MCF 10A (cell line): Measurements from ENCODE around the gene MAML2. TPM values are rescaled to one million over a fixed set of nuclear protein-coding genes. Genes with fewer than 3 reads are reported as not detected.

Source experiments
- BruUV-seq: library from RNA; stranded (reverse); fragments of 400-500 nt; replicated peaks from 2 replicates; lab custom pipeline; 2021; lab: Mats Ljungman, UMichigan
- CTCF ChIA-PET: fragments of 300-600 bp; sonication (Branson Sonifier 250); formaldehyde crosslinking; extraction: SDS; loops from one replicate; lab custom pipeline; 2021; ENCODE audit warnings: antibody characterized with exemption, inconsistent platforms; lab: Yijun Ruan, JAX
- POLR2A ChIA-PET: fragments of 300-600, 350-650 bp; sonication (Branson Sonifier 250); formaldehyde crosslinking; extraction: SDS; loops from one replicate; lab custom pipeline; 2020; ENCODE audit warnings: antibody characterized with exemption, inconsistent platforms; lab: Yijun Ruan, JAX
- DNase-seq: peaks from one replicate; pipeline ENCODE4 v3.0.0-alpha.2; 2018; ENCODE audit not compliant: unreplicated experiment
- H3K27ac Mint-ChIP-seq: one replicate; pipeline ENCODE4 v1.8.0; 2022; ENCODE audit warnings: mild to moderate bottlenecking, low read depth, mixed read lengths; ENCODE audit not compliant: unreplicated experiment
- H3K27me3 Mint-ChIP-seq: one replicate; pipeline ENCODE4 v1.8.0; 2022; ENCODE audit warnings: mixed read lengths; ENCODE audit not compliant: insufficient read depth, unreplicated experiment
- H3K36me3 Mint-ChIP-seq: one replicate; pipeline ENCODE4 v1.8.0; 2022; ENCODE audit warnings: mild to moderate bottlenecking, moderate library complexity, mixed read lengths; ENCODE audit not compliant: insufficient read depth, unreplicated experiment
- H3K4me1 Mint-ChIP-seq: one replicate; pipeline ENCODE4 v1.8.0; 2022; ENCODE audit warnings: mixed read lengths; ENCODE audit not compliant: insufficient read depth, unreplicated experiment
- H3K4me3 Mint-ChIP-seq: one replicate; pipeline ENCODE4 v1.8.0; 2022; ENCODE audit warnings: mild to moderate bottlenecking, moderate library complexity, mixed read lengths; ENCODE audit not compliant: unreplicated experiment
- H3K9me3 Mint-ChIP-seq: one replicate; pipeline ENCODE4 v1.8.0; 2022; ENCODE audit warnings: mixed read lengths; ENCODE audit not compliant: unreplicated experiment
- intact Hi-C: fragments of 100-400 bp; cut with micrococcal nuclease; formaldehyde crosslinking; loops from 2 replicates; pipeline ENCODE4 v1.14.1; 2022
- total RNA-seq: library from RNA; stranded (reverse); gene quantifications from 2 replicates; pipeline ENCODE4 v1.2.3, GENCODE V29; 2022
- TF ChIP-seq, protein P1 (sequence below): fragments of 200-600 bp; IDR thresholded peaks from one replicate; pipeline ENCODE4 v1.8.0; 2022; ENCODE audit warnings: antibody characterized with exemption, mild to moderate bottlenecking; ENCODE audit not compliant: unreplicated experiment

Gene MAML2
- total RNA-seq, 1 experiment from 2014 or later: 8.6 TPM

DNA sequence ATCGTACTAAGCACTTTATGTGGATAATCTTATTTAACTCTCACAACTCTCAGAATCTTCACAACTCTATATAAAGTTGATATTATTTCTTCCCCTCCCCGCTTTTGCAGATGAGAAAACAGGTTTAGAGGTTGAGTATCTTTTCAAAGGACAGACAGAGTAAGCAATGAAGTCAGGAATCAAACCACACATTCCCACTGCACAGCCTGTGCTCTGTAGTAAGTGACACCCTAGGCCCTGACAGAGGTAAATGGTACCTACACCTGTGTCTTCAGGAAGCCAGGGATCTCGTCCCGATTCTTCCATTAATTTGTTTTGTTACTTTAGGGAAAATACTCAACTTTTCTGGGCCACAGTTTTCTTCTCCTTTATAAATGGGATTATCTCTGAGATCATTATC lies 246.6 kb downstream of the MAML2 start:
- no peak overlapping the region for H3K27ac Mint-ChIP-seq
- H3K4me1 Mint-ChIP-seq: peaks cover 17% of the 10 kb centered on the region
- CTCF ChIA-PET: no interaction called here

DNA sequence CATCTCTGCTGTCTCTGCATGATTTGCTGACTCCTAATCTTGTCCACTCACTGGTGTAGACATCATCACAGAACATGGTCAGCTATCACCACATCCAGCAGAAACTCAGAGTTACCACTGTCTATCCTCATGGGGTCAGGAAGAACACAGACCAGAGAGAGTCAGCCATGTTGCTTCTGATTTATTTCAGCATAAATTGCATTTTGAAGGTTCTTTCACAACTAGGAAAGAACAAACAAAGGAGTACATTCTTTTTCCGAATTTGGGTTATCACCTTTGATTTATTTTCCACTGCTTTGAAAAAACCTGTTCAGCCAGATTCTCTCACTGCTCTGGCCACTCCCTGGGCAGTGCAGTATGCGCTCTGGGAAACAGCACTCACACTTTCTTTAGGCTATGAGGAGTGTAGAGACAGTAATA lies 247.1 kb downstream of the MAML2 start:
- Mint-ChIP-seq H3K4me3 (no peak overlapping the region), H3K27ac (no peak overlapping the region), H3K4me1 (peaks cover 17% of the 10 kb centered on the region), H3K9me3 (no peaks in the 10 kb centered on the region), H3K27me3 (no peaks in the 10 kb centered on the region), H3K36me3 (peaks cover 16% of the 10 kb centered on the region)
- intact Hi-C loops: no loop called here
- TF ChIP-seq, protein P1, sequence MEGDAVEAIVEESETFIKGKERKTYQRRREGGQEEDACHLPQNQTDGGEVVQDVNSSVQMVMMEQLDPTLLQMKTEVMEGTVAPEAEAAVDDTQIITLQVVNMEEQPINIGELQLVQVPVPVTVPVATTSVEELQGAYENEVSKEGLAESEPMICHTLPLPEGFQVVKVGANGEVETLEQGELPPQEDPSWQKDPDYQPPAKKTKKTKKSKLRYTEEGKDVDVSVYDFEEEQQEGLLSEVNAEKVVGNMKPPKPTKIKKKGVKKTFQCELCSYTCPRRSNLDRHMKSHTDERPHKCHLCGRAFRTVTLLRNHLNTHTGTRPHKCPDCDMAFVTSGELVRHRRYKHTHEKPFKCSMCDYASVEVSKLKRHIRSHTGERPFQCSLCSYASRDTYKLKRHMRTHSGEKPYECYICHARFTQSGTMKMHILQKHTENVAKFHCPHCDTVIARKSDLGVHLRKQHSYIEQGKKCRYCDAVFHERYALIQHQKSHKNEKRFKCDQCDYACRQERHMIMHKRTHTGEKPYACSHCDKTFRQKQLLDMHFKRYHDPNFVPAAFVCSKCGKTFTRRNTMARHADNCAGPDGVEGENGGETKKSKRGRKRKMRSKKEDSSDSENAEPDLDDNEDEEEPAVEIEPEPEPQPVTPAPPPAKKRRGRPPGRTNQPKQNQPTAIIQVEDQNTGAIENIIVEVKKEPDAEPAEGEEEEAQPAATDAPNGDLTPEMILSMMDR: no peak
- ChIA-PET POLR2A (no interaction called here), CTCF (no interaction called here)
- BruUV-seq: no TSS peak
- no peak for DNase-seq

More for the DNA sequence above, 246.6 kb downstream of the MAML2 start:
- POLR2A ChIA-PET: no interaction called here
- H3K36me3 Mint-ChIP-seq: peaks cover 16% of the 10 kb centered on the region
- intact Hi-C loops: no loop called here
- DNase-seq: no peak
- H3K9me3 Mint-ChIP-seq: no peaks in the 10 kb centered on the region
- BruUV-seq: no TSS peak
- TF ChIP-seq, protein P1: no peak
- H3K27me3 Mint-ChIP-seq: no peaks in the 10 kb centered on the region
- no peak overlapping the region for H3K4me3 Mint-ChIP-seq

DNA sequence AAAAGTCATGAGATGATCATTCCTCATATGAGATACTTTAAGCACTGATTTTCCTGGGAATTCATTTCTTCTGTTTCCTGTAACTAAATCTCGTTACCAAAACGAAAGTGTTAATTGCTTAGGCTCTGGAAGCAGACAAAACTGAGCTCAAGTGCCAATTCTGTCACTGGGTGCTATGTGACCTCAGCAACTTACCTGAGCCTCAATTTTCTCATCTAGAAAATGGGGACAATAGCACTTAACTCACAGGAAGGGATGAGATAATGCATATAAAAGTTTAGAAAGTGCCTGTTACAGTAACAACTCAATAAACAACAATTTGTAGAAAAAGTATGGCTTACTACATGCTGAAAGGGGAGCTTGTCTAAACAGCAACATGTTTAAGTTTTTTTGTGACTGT lies 248.8 kb downstream of the MAML2 start:
- DNase-seq: no peak
- intact Hi-C loops: no loop called here
- H3K27ac Mint-ChIP-seq: no peak overlapping the region
- ChIA-PET CTCF (no interaction called here), POLR2A (interaction anchor here (0.9 kb wide), 1 partner anchor 10 kb away, joined by 3 read pairs; no protein-coding TSS in a partner anchor)
- no peaks in the 10 kb centered on the region for H3K27me3 Mint-ChIP-seq
- H3K4me1 Mint-ChIP-seq: peaks cover 14% of the 10 kb centered on the region
- no peaks in the 10 kb centered on the region for H3K9me3 Mint-ChIP-seq
- BruUV-seq: no TSS peak
- TF ChIP-seq, protein P1: no peak
- peaks cover 16% of the 10 kb centered on the region for H3K36me3 Mint-ChIP-seq
- no peak overlapping the region for H3K4me3 Mint-ChIP-seq

DNA sequence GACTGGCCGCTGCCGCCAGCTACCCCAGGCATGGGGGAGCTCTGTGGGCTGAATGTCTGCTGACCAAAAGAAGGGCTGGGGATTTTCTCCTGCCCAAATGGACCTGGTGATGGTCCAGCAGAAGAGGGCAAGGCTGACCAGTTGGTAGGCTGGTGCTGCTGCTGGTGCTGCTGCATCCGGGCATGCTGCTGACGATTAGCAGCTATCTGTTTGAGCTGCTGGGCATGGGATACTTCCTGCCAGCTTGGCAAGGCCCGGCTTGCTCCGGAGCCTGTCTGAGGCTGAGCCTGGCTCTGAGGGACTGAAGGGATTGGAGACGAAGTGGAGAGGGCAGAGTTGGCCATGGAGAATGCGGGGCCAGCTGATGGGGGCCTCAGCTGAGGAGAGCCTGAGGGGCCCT lies 250.5 kb downstream of the MAML2 start:
- intact Hi-C loops: no loop called here
- Mint-ChIP-seq H3K27me3 (no peaks in the 10 kb centered on the region), H3K4me1 (no peaks in the 10 kb centered on the region), H3K36me3 (peaks cover 10% of the 10 kb centered on the region), H3K9me3 (no peaks in the 10 kb centered on the region), H3K27ac (no peak overlapping the region), H3K4me3 (no peak overlapping the region)
- CTCF ChIA-PET: interaction anchor here (0.5 to 2.2 kb wide), 7 partner anchors 9 to 302 kb away, joined by 3 to 10 read pairs (median 5); partner anchors contain the start of gene MAML2
- no TSS peak for BruUV-seq
- TF ChIP-seq, protein P1: no peak
- DNase-seq: no peak
- POLR2A ChIA-PET: interaction anchor here (0.6 to 1.1 kb wide), 2 partner anchors 21 to 252 kb away, joined by 3 to 4 read pairs; no protein-coding TSS in a partner anchor
